ENCODE results near the gene SPN. TPM values are rescaled to one million over a fixed set of nuclear protein-coding genes. Genes with fewer than 3 reads are reported as not detected.
"Not testable (repeated sequence)": the region's sequence is repeated elsewhere in the genome, so short reads cannot be mapped to it uniquely, and the experiment has no call there.

SPN gene
- total and polyA plus RNA-seq, 2 of the 4 experiments (the other 2 are of a cell fraction) = not detected

DNA sequence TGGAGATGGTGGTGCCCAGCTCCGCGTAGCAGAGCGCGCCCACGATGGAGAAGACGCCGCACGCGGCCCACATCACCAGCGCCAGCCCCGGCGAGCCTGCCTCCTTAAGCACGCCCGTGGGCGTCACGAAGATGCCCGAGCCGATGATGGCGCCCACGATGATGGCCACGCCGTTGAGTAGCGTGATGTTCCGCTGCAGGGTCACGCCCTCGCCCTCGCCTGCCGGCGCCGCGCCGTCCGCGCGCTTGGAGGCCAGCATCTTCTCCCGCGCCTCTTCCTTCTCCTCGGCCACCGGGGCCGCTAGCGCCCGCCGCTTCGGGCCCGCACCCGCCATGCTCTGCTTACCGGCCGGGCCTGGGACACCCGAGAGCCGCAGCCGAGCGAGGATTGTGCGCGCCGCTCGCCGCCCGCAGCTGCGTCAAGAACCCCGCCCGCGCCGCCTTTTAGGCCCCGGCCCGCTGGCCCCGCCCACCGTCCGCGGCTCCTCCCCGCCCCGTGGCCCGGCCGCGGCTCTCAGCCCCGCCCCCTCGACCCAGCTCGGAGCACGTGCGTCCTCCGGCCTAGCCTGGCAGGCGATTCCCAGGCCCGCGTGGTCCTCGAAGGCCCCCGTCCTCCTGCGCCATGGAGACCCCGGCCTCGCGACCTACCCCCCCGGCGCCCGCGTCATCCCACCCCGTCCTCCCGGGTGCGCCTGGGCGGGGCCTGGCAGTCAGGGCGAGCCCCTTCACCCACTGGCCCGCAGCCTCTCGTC lies 49.6 kb upstream of the SPN start:
- BruUV-seq (replicated peaks); H2BK120ac ChIP-seq (ENCODE audit: low read depth, low read length); H3K56ac ChIP-seq (ENCODE audit: extremely low read depth, insufficient read depth, low read length); H3K4me1 ChIP-seq (ENCODE audit: control insufficient read depth, insufficient read depth, low read length); H2BK15ac ChIP-seq (ENCODE audit: low read depth, low read length); intact Hi-C loops (cut with micrococcal nuclease); H3K4ac ChIP-seq (ENCODE audit: low read depth, low read length); H3K18ac ChIP-seq (ENCODE audit: low read depth, low read length); dilution Hi-C loops (cut with HindIII; ENCODE audit: low sequenced_read_pairs, unreplicated experiment); H3K36me3 ChIP-seq (ENCODE audit: control insufficient read depth, insufficient read depth, low read length); H4K5ac ChIP-seq (ENCODE audit: low read depth, low read length); H2BK20ac ChIP-seq (ENCODE audit: low read depth, low read length); H2AK9ac ChIP-seq (replicated peaks; ENCODE audit: low read depth, low read length, poor library complexity); H3K9me1 ChIP-seq (ENCODE audit: insufficient read depth, low read length); H2AK5ac ChIP-seq (ENCODE audit: low read depth, low read length); in situ Hi-C loops (cut with MboI; ENCODE audit: low sequenced_read_pairs); H3K9me3 ChIP-seq (ENCODE audit: control insufficient read depth, insufficient read depth, low read length); CTCF ChIA-PET; POLR2A ChIA-PET (ENCODE audit: unreplicated experiment); H3K27me3 ChIP-seq (ENCODE audit: control insufficient read depth, insufficient read depth, low read length): not testable (repeated sequence)
- ATAC-seq (ENCODE audit: low read depth) = peak; percentile 86
- 1% methylated on average over 38 of the region's 100 CpGs; no CpG with 5 or more reads in 1 of the 2 experiments for WGBS, 2 experiments (ENCODE audit: extremely low coverage in 2 of 2, insufficient read length in 1 of 2)
- peaks cover 0 to 15% of the 10 kb centered on the region in 2 experiments; a peak in 1 of 4 replicates for H3K79me1 ChIP-seq (ENCODE audit: low read depth in 1 of 2, low read length in 2 of 2)
- H3K9ac ChIP-seq (ENCODE audit: low read depth, low read length) = peak overlapping the region; percentile 49; the same call in 1 of the 2 replicates
- peak overlapping the region; percentile 83; the same call in 1 of the 2 replicates for H3K14ac ChIP-seq (replicated peaks; ENCODE audit: low read depth, low read length)
- peak overlapping the region; percentile 75 for H2AFZ ChIP-seq (replicated peaks; ENCODE audit: low read length, poor library complexity)
- H4K8ac ChIP-seq (ENCODE audit: low read depth in 2 of 2, low read length in 2 of 2) = peak overlapping the region in 1 of 2 experiments; percentile 92; a peak in 2 of 4 replicates
- H4K20me1 ChIP-seq (ENCODE audit: insufficient read depth, low read length) = peaks cover 17% of the 10 kb centered on the region
- 0 out of 2 replicates have a peak overlapping the region, but pooled peaks have one; percentile 78 for H3K23ac ChIP-seq (ENCODE audit: low read depth, low read length)
- H3K27ac ChIP-seq (ENCODE audit: insufficient read depth, low read length) = peak overlapping the region; percentile 54; the same call in 1 of the 2 replicates
- peak overlapping the region; percentile 49 for H3K4me3 ChIP-seq (ENCODE audit: insufficient read depth, low read depth, low read length)
- H4K91ac ChIP-seq (ENCODE audit: insufficient read depth, low read depth, low read length) = peak overlapping the region; percentile 21; the same call in 1 of the 2 replicates
- DNase-seq = peak; percentile 66
- H2BK5ac ChIP-seq (ENCODE audit: low read depth, low read length, poor library complexity, severe bottlenecking) = peak overlapping the region; percentile 42
- peak; percentile 95 for TF ChIP-seq POLR2A (IDR thresholded peaks at IDR 0.05; ENCODE audit: low read depth, low read length)
- TF ChIP-seq USF2 (IDR thresholded peaks at IDR 0.05; ENCODE audit: low read depth, low read length) = peak; percentile 31; the same call in 1 of the 2 replicates
- TF ChIP-seq BHLHE40 (IDR thresholded peaks at IDR 0.05; ENCODE audit: low read depth, low read length) = peak; percentile 55; the same call in 1 of the 2 replicates
- peak; percentile 17; the same call in 1 of the 2 replicates for TF ChIP-seq MAZ (IDR thresholded peaks at IDR 0.05; ENCODE audit: borderline replicate concordance, low read depth, low read length)
- H3K4me2 ChIP-seq (ENCODE audit: low read depth, low read length) = peak overlapping the region; percentile 42

- H4K5ac ChIP-seq (ENCODE audit: low read depth, low read length); H3K56ac ChIP-seq (ENCODE audit: extremely low read depth, insufficient read depth, low read length); H3K9ac ChIP-seq (ENCODE audit: low read depth, low read length); H2BK120ac ChIP-seq (ENCODE audit: low read depth, low read length); H3K14ac ChIP-seq (replicated peaks; ENCODE audit: low read depth, low read length); H2BK20ac ChIP-seq (ENCODE audit: low read depth, low read length); CTCF ChIA-PET; H3K27ac ChIP-seq (ENCODE audit: insufficient read depth, low read length); H3K4ac ChIP-seq (ENCODE audit: low read depth, low read length); in situ Hi-C loops (cut with MboI; ENCODE audit: low sequenced_read_pairs); BruUV-seq (replicated peaks); H3K23ac ChIP-seq (ENCODE audit: low read depth, low read length); H3K9me3 ChIP-seq (ENCODE audit: control insufficient read depth, insufficient read depth, low read length); H3K4me1 ChIP-seq (ENCODE audit: control insufficient read depth, insufficient read depth, low read length); dilution Hi-C loops (cut with HindIII; ENCODE audit: low sequenced_read_pairs, unreplicated experiment); H4K8ac ChIP-seq (ENCODE audit: low read depth in 2 of 2, low read length in 2 of 2); H2AFZ ChIP-seq (replicated peaks; ENCODE audit: low read length, poor library complexity); H2BK15ac ChIP-seq (ENCODE audit: low read depth, low read length); H3K4me3 ChIP-seq (ENCODE audit: insufficient read depth, low read depth, low read length); H2BK5ac ChIP-seq (ENCODE audit: low read depth, low read length, poor library complexity, severe bottlenecking); H3K36me3 ChIP-seq (ENCODE audit: control insufficient read depth, insufficient read depth, low read length); H2AK5ac ChIP-seq (ENCODE audit: low read depth, low read length); H4K91ac ChIP-seq (ENCODE audit: insufficient read depth, low read depth, low read length); intact Hi-C loops (cut with micrococcal nuclease); H3K18ac ChIP-seq (ENCODE audit: low read depth, low read length); H2AK9ac ChIP-seq (replicated peaks; ENCODE audit: low read depth, low read length, poor library complexity); H3K9me1 ChIP-seq (ENCODE audit: insufficient read depth, low read length); H3K27me3 ChIP-seq (ENCODE audit: control insufficient read depth, insufficient read depth, low read length); H3K4me2 ChIP-seq (ENCODE audit: low read depth, low read length): not testable (repeated sequence)
- POLR2A ChIA-PET (ENCODE audit: unreplicated experiment) = interaction anchor here (0.6 kb wide), 1 partner anchor 12 kb away, joined by 7 read pairs; no protein-coding TSS in a partner anchor
- Histone ChIP-seq H4K20me1 (ENCODE audit: insufficient read depth, low read length) (peaks cover 17% of the 10 kb centered on the region), H3K79me1 (ENCODE audit: low read depth in 1 of 2, low read length in 2 of 2) (peaks cover 0 to 15% of the 10 kb centered on the region in 2 experiments; a peak in 1 of 4 replicates)
- 29% methylated on average over 4 of the region's 22 CpGs; no CpG with 5 or more reads in 1 of the 2 experiments for WGBS, 2 experiments (ENCODE audit: extremely low coverage in 2 of 2, insufficient read length in 1 of 2)
- ATAC-seq (ENCODE audit: low read depth) (peak; percentile 3; the same call in 1 of the 2 replicates), DNase-seq (peak; percentile 31)
Observed at GRCh38 chr16:29614691-29615314, 48.2 kb upstream of the SPN start.

Measured in IMR-90 (cell line).